Gastrocnemius medialis (tissue), 4 donors: ENCODE data around the gene SNCB. TPM values are rescaled to one million over a fixed set of nuclear protein-coding genes. Genes with fewer than 3 reads are reported as not detected.
"Not testable (repeated sequence)": the region's sequence is repeated elsewhere in the genome, so short reads cannot be mapped to it uniquely, and the experiment has no call there.

Experiments used
- ATAC-seq, 2 donors: fragments of 150-250 bp; one replicate each; pipeline ENCODE4 v1.9.1; 2016
- DNase-seq, 2 donors: peaks; one replicate each; pipeline ENCODE4 v3.0.0-alpha.2; 2019
- H3K27ac ChIP-seq, 4 donors: fragments of 200-600 bp; sonication (generic); 1 replicate in 1 of 4; 2 replicates in 3 of 4; pipeline ENCODE4 v1.5.1; 2016 to 2018; ENCODE audit warnings: mild to moderate bottlenecking in 2 of 4, moderate library complexity in 1 of 4
- H3K27me3 ChIP-seq, 3 donors: fragments of 200-600 bp; sonication (generic) in 2 of 3; 1 replicate in 1 of 3; 2 replicates in 2 of 3; pipeline versions ENCODE4 v1.5.1 to v1.6.0; 2016 to 2019; ENCODE audit warnings: mild to moderate bottlenecking in 1 of 3, moderate library complexity in 1 of 3
- H3K36me3 ChIP-seq, 2 donors: fragments of 200-600 bp; sonication (generic) in 1 of 2; one replicate each; pipeline ENCODE4 v1.5.1; 2017 to 2018
- H3K4me1 ChIP-seq, 2 donors: fragments of 200-600 bp; sonication (generic) in 1 of 2; one replicate each; pipeline ENCODE4 v1.5.1; 2016 to 2017; ENCODE audit warnings: mild to moderate bottlenecking in 2 of 2
- H3K4me3 ChIP-seq, 4 donors: fragments of 200-600 bp; sonication (generic) in 3 of 4; 1 replicate in 1 of 4; 2 replicates in 3 of 4; pipeline ENCODE4 v1.5.1; 2016 to 2019; ENCODE audit warnings: mild to moderate bottlenecking in 2 of 4
- H3K9me3 ChIP-seq, 3 donors: fragments of 200-600 bp; sonication (generic) in 2 of 3; 1 replicate in 1 of 3; 2 replicates in 2 of 3; pipeline ENCODE4 v1.5.1; 2016 to 2019
- CTCF ChIP-seq, 5 experiments: fragments of 450-650 bp in 3 of 5; fragments of 200-600 bp in 2 of 5; sonication (generic) in 2 of 5; IDR thresholded peaks in 4 of 5; conservative IDR thresholded peaks in 1 of 5; 1 replicate in 4 of 5; 2 replicates in 1 of 5; pipeline ENCODE4 v1.5.1; 2016 to 2019; ENCODE audit warnings: antibody characterized with exemption in 5 of 5, mild to moderate bottlenecking in 3 of 5, moderate library complexity in 3 of 5
- POLR2A ChIP-seq, 2 donors: fragments of 450-650 bp; IDR thresholded peaks; one replicate each; pipeline ENCODE4 v1.6.1; 2017; ENCODE audit warnings: antibody characterized with exemption in 2 of 2, mild to moderate bottlenecking in 2 of 2, moderate library complexity in 2 of 2
- in situ Hi-C, 4 donors: fragments of 200-750 bp; cut with MboI; loops; one replicate each; pipeline versions ENCODE4 v1.15.0 to v1.8.0; 2017; ENCODE audit warnings: low sequenced_read_pairs in 4 of 4
- intact Hi-C: fragments of 100-400 bp; cut with DNase I; formaldehyde crosslinking; loops from one replicate; pipeline ENCODE4 v1.15.1; 2023; ENCODE audit warnings: low total_unique reads
- total RNA-seq, 4 donors: library from RNA; depleted of rRNA; stranded (reverse); fragments of >200 nt; gene quantifications; one replicate each; pipeline versions ENCODE4 v1.1.0 to v1.2.3, GENCODE V29; 2016

The SNCB gene
- total RNA-seq, 4 donors from 2014 or later, result 0.20 TPM; not detected in 3

DNA sequence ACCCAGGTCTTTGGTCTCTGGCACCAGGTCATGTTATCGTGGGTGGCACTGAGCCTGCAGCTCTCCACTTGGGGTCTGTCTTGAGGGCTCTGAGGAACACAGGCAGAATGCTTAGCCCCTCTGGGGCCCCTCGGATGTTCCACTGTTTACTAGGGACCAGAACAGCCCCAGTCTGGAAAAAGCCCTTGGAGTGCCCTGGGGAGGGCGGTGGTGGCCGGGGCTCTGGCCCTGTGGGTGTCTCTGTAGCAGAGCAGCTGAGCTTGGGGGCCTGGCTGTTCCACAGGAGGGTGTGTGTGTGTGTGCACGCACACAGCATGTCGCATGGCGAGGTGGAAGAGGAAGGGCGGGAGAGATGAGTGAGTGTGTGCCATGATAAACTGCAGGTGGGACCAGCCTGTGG, 35.8 kb downstream of the SNCB start:
- in situ Hi-C loops, result no loop called here
- no peak overlapping the region for H3K4me3 ChIP-seq
- no peak overlapping the region for H3K27ac ChIP-seq
- no peaks in the 10 kb centered on the region for H3K4me1 ChIP-seq
- peaks cover 0 to 2% (median 2%) of the 10 kb centered on the region in 3 donors for H3K27me3 ChIP-seq
- ATAC-seq, result no peak
- no peaks in the 10 kb centered on the region for H3K9me3 ChIP-seq
- intact Hi-C loops, result no loop called here
- DNase-seq, result no peak
- H3K36me3 ChIP-seq, result no peaks in the 10 kb centered on the region
- TF ChIP-seq POLR2A (IDR thresholded peaks at IDR 0.05) (no peak), CTCF (IDR thresholded peaks at IDR 0.05 in 4 of 5, conservative IDR thresholded peaks at IDR 0.05 in 1 of 5) (no peak)

GRCh38 chr5:176593273-176593869, 37.0 kb downstream of the SNCB start:
- H3K4me3 ChIP-seq, result no peak overlapping the region
- peaks cover 0 to 2% (median 2%) of the 10 kb centered on the region in 3 donors for H3K27me3 ChIP-seq
- no peak overlapping the region for H3K27ac ChIP-seq
- H3K36me3 ChIP-seq, result no peaks in the 10 kb centered on the region
- DNase-seq (no peak), ATAC-seq (no peak)
- no peaks in the 10 kb centered on the region for H3K4me1 ChIP-seq
- TF ChIP-seq POLR2A (IDR thresholded peaks at IDR 0.05) (no peak), CTCF (IDR thresholded peaks at IDR 0.05 in 4 of 5, conservative IDR thresholded peaks at IDR 0.05 in 1 of 5) (no peak)
- intact Hi-C loops, result no loop called here
- in situ Hi-C loops, result no loop called here
- no peaks in the 10 kb centered on the region for H3K9me3 ChIP-seq

DNA sequence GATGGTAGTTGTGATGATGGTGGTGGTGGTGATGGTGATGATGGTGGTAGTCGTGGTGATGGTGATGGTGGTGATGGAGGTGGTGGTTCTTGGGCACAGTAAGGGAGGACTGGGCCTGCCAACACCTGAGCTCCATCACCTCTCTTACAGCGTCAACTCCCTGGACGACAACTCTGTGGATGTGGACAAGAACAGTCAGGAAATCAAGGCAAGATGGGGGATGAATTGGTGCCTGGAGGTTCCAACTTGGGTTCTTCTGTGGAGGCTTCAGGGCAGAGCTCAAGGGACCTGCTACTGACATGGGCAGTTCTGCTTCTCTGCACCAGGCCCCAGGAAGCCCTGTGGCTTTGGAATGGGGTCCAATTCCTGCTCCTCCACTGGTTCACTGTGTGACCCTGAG, 37.8 kb downstream of the SNCB start:
- TF ChIP-seq CTCF (IDR thresholded peaks at IDR 0.05 in 4 of 5, conservative IDR thresholded peaks at IDR 0.05 in 1 of 5) (no peak), POLR2A (IDR thresholded peaks at IDR 0.05) (no peak)
- H3K27ac ChIP-seq, result no peak overlapping the region
- no peaks in the 10 kb centered on the region for H3K4me1 ChIP-seq
- in situ Hi-C loops (no loop called here), intact Hi-C loops (no loop called here)
- no peaks in the 10 kb centered on the region for H3K9me3 ChIP-seq
- H3K36me3 ChIP-seq, result no peaks in the 10 kb centered on the region
- peaks cover 0 to 2% (median 0%) of the 10 kb centered on the region in 3 donors for H3K27me3 ChIP-seq
- ATAC-seq, result no peak
- no peak for DNase-seq
- no peak overlapping the region for H3K4me3 ChIP-seq

GRCh38 chr5:176591667-176592066, 38.7 kb downstream of the SNCB start:
- H3K4me1 ChIP-seq, ATAC-seq, H3K4me3 ChIP-seq, in situ Hi-C loops, H3K27me3 ChIP-seq, H3K36me3 ChIP-seq, H3K27ac ChIP-seq, DNase-seq, intact Hi-C loops, H3K9me3 ChIP-seq: not testable (repeated sequence)

- in situ Hi-C loops, result no loop called here
- no peak for TF ChIP-seq CTCF (IDR thresholded peaks at IDR 0.05 in 4 of 5, conservative IDR thresholded peaks at IDR 0.05 in 1 of 5)
- TF ChIP-seq POLR2A (IDR thresholded peaks at IDR 0.05), result no peak
These were observed 40.2 kb downstream of the SNCB start for GRCh38 chr5:176590035-176590717.

More at GRCh38 chr5:176590035-176590717, 40.2 kb downstream of the SNCB start:
- no peak overlapping the region for H3K4me3 ChIP-seq
- no peak overlapping the region for H3K27ac ChIP-seq
- H3K27me3 ChIP-seq, result no peaks in the 10 kb centered on the region
- intact Hi-C loops, result no loop called here
- DNase-seq (no peak), ATAC-seq (no peak)
- H3K36me3 ChIP-seq, result no peaks in the 10 kb centered on the region
- no peaks in the 10 kb centered on the region for H3K4me1 ChIP-seq
- H3K9me3 ChIP-seq, result peaks cover 0 to 8% (median 0%) of the 10 kb centered on the region in 3 donors
